ENCODE measurements around the gene GMIP. TPM values are rescaled to one million over a fixed set of nuclear protein-coding genes. Genes with fewer than 3 reads are reported as not detected.
"Not testable (repeated sequence)": the region's sequence is repeated elsewhere in the genome, so short reads cannot be mapped to it uniquely, and the experiment has no call there.

Gene GMIP
- total and polyA plus RNA-seq, 12 donors = 1.4 to 11.8 (median 2.4) TPM

DNA sequence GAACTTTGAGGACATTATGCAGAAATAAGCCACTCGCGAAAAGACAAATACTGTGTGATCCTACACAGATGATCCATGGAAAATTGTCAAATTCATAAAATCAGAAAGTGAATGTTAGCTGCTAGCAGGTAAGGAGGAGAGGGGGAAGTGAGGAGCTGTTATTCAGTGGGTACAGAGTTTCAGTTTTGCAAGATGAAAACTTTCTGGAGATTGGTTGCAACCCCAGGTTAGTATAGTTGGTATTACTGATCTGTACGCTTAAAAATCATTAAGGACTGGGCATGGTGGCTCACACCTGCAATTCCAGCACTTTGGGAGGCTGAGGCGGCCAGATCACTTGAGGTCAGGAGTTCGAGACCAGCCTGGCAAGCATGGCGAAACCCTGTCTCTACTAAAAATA lies 43.1 kb upstream of the GMIP start:
- Histone ChIP-seq H3K27me3 (no peaks in the 10 kb centered on the region), H3K4me1 (no peaks in the 10 kb centered on the region), H3K36me3 (peaks cover 0 to 16% (median 0%) of the 10 kb centered on the region in 9 donors), H3K27ac (no peak overlapping the region), H3K9me3 (peaks cover 0 to 81% (median 3%) of the 10 kb centered on the region in 11 donors), H3K4me3 (no peak overlapping the region)
- no peak for ATAC-seq
- WGBS, 2 donors = 95 to 99% methylated on average over 6 of the region's 6 CpGs
- intact Hi-C loops (cut with DNase I) = no loop called here
- TF ChIP-seq, protein P1, sequence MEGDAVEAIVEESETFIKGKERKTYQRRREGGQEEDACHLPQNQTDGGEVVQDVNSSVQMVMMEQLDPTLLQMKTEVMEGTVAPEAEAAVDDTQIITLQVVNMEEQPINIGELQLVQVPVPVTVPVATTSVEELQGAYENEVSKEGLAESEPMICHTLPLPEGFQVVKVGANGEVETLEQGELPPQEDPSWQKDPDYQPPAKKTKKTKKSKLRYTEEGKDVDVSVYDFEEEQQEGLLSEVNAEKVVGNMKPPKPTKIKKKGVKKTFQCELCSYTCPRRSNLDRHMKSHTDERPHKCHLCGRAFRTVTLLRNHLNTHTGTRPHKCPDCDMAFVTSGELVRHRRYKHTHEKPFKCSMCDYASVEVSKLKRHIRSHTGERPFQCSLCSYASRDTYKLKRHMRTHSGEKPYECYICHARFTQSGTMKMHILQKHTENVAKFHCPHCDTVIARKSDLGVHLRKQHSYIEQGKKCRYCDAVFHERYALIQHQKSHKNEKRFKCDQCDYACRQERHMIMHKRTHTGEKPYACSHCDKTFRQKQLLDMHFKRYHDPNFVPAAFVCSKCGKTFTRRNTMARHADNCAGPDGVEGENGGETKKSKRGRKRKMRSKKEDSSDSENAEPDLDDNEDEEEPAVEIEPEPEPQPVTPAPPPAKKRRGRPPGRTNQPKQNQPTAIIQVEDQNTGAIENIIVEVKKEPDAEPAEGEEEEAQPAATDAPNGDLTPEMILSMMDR (IDR thresholded peaks at IDR 0.05) = no peak
- DNase-seq = no peak

- DNase-seq; ATAC-seq; H3K27me3 ChIP-seq; H3K4me1 ChIP-seq; H3K4me3 ChIP-seq; H3K27ac ChIP-seq; intact Hi-C loops (cut with DNase I): not testable (repeated sequence)
- 95 to 97% methylated on average over 15 of the region's 15 CpGs for WGBS, 2 donors
- H3K9me3 ChIP-seq = peaks cover 0 to 81% (median 3%) of the 10 kb centered on the region in 11 donors
- H3K36me3 ChIP-seq = peaks cover 0 to 20% (median 0%) of the 10 kb centered on the region in 9 donors
Observed at GRCh38 chr19:19686119-19686518, 42.7 kb upstream of the GMIP start.

DNA sequence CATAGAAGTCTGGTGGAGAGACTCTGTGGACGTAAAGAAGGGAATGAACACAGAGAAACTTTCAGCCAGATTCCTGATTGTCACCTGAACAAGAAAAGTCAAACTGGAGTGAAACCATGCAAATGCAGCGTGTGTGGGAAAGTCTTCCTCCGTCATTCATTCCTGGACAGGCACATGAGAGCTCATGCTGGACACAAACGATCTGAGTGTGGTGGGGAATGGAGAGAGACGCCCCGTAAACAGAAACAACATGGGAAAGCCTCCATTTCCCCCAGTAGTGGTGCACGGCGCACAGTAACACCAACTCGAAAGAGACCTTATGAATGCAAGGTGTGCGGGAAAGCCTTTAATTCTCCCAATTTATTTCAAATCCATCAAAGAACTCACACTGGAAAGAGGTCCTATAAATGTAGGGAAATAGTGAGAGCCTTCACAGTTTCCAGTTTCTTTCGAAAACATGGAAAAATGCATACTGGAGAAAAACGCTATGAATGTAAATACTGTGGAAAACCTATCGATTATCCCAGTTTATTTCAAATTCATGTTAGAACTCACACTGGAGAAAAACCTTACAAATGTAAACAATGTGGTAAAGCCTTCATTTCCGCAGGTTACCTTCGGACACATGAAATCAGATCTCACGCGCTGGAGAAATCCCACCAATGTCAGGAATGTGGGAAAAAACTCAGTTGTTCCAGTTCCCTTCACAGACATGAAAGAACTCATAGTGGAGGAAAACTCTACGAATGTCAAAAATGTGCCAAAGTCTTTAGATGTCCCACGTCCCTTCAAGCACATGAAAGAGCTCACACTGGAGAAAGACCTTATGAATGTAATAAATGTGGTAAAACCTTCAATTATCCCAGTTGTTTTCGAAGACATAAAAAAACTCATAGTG lies 36.0 kb upstream of the GMIP start:
- Histone ChIP-seq H3K27me3 (no peaks in the 10 kb centered on the region), H3K4me3 (no peak overlapping the region), H3K9me3 (peaks cover 0 to 100% (median 8%) of the 10 kb centered on the region in 11 donors), H3K27ac (no peak overlapping the region), H3K36me3 (peaks cover 0 to 87% (median 30%) of the 10 kb centered on the region in 9 donors), H3K4me1 (no peaks in the 10 kb centered on the region)
- 98% methylated on average over 20 of the region's 20 CpGs for WGBS, 2 donors
- ATAC-seq (no peak), DNase-seq (no peak)
- intact Hi-C loops (cut with DNase I) = loop anchor here in 1 of 10 donors (10.0 kb wide), 1 partner anchor 55 kb away; the partner anchor contains the start of gene ZNF14
- TF ChIP-seq, protein P1 (IDR thresholded peaks at IDR 0.05) = no peak

- TF ChIP-seq, protein P1 (IDR thresholded peaks at IDR 0.05) = no peak
- ATAC-seq (no peak), DNase-seq (no peak)
- WGBS, 2 donors = 95 to 98% methylated on average over 7 of the region's 7 CpGs
- Histone ChIP-seq H3K27ac (no peak overlapping the region), H3K9me3 (peaks cover 0 to 95% (median 8%) of the 10 kb centered on the region in 11 donors), H3K4me3 (no peak overlapping the region), H3K4me1 (no peaks in the 10 kb centered on the region), H3K27me3 (no peaks in the 10 kb centered on the region), H3K36me3 (peaks cover 0 to 100% (median 30%) of the 10 kb centered on the region in 9 donors)
- intact Hi-C loops (cut with DNase I) = loop anchor here in 1 of 10 donors (10.0 kb wide), 1 partner anchor 57 kb away; the partner anchor contains the start of gene ZNF14
Observed at GRCh38 chr19:19677579-19677978, 34.1 kb upstream of the GMIP start.
